ENCODE data around the gene ANKS1A. TPM values are rescaled to one million over a fixed set of nuclear protein-coding genes. Genes with fewer than 3 reads are reported as not detected.

The ANKS1A gene
- total RNA-seq, 4 donors from 2014 or later: 5.3 to 8.6 (median 7.0) TPM

DNA sequence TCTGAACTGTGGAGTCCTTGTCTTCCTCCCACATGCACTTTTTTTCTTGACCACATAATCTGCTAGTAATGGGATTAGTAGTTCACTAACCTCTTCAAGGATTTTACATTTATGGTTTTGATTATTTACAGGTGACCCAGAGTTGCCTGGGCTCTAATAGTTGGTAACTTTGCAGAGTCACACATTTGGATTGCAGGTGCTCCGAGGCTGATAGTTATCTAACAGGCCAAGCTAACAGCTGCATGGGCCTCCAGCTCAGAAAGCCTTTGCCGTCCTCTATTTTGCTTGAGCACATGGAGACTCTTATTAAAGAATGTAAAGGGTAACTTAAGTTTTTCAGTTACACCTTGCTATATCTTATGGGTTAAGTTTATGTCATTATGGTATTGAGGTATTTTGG lies 95.4 kb downstream of the ANKS1A start:
- Histone ChIP-seq H3K27me3 (no peaks in the 10 kb centered on the region), H3K4me3 (no peak overlapping the region), H3K9me3 (no peaks in the 10 kb centered on the region), H3K36me3 (peaks cover 0 to 31% of the 10 kb centered on the region in 2 donors), H3K27ac (no peak overlapping the region), H3K4me1 (peaks cover 5 to 6% of the 10 kb centered on the region in 2 donors)
- intact Hi-C loops (cut with DNase I; ENCODE audit: low total_unique reads) (no loop called here), in situ Hi-C loops (cut with MboI; ENCODE audit: low sequenced_read_pairs in 4 of 4) (loop anchor here in 2 of 4 donors (25.0 kb wide), 1 partner anchor 253 kb away; no protein-coding TSS in a partner anchor)
- TF ChIP-seq POLR2A (IDR thresholded peaks at IDR 0.05): no peak
- TF ChIP-seq, protein P1, sequence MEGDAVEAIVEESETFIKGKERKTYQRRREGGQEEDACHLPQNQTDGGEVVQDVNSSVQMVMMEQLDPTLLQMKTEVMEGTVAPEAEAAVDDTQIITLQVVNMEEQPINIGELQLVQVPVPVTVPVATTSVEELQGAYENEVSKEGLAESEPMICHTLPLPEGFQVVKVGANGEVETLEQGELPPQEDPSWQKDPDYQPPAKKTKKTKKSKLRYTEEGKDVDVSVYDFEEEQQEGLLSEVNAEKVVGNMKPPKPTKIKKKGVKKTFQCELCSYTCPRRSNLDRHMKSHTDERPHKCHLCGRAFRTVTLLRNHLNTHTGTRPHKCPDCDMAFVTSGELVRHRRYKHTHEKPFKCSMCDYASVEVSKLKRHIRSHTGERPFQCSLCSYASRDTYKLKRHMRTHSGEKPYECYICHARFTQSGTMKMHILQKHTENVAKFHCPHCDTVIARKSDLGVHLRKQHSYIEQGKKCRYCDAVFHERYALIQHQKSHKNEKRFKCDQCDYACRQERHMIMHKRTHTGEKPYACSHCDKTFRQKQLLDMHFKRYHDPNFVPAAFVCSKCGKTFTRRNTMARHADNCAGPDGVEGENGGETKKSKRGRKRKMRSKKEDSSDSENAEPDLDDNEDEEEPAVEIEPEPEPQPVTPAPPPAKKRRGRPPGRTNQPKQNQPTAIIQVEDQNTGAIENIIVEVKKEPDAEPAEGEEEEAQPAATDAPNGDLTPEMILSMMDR (IDR thresholded peaks at IDR 0.05 in 4 of 5, conservative IDR thresholded peaks at IDR 0.05 in 1 of 5): no peak
- ATAC-seq: no peak
- no peak for DNase-seq

DNA sequence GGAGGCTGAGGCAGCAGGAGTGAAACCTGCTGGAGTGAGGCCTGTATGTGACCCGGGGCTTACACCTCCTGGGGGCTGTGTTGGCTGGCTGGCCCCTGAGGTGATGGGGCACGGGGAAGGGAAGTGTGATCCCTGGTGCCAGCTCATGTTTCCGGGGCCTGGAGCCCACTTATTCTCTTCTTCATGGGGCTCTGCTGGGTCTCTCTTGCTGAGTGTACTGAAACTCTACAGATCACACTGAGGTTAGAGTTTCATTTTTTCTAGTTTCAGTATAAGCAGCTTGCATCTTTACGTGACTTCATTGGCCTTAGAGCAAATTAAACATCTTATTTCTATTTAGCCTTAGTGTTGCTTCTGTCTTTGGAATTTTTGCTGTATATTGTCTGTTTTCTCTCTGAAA lies 96.2 kb downstream of the ANKS1A start:
- no peak for DNase-seq
- no peak overlapping the region for H3K4me3 ChIP-seq
- no peaks in the 10 kb centered on the region for H3K27me3 ChIP-seq
- no peaks in the 10 kb centered on the region for H3K9me3 ChIP-seq
- in situ Hi-C loops (cut with MboI; ENCODE audit: low sequenced_read_pairs in 4 of 4): loop anchor here (5.0 to 25.0 kb wide), 3 partner anchors 147 to 252 kb away; no protein-coding TSS in a partner anchor
- peaks cover 5 to 6% of the 10 kb centered on the region in 2 donors for H3K4me1 ChIP-seq
- peaks cover 0 to 31% of the 10 kb centered on the region in 2 donors for H3K36me3 ChIP-seq
- no peak overlapping the region for H3K27ac ChIP-seq
- no peak for ATAC-seq
- intact Hi-C loops (cut with DNase I; ENCODE audit: low total_unique reads): no loop called here
- TF ChIP-seq POLR2A (IDR thresholded peaks at IDR 0.05): no peak
- TF ChIP-seq, protein P1 (IDR thresholded peaks at IDR 0.05 in 4 of 5, conservative IDR thresholded peaks at IDR 0.05 in 1 of 5): no peak

DNA sequence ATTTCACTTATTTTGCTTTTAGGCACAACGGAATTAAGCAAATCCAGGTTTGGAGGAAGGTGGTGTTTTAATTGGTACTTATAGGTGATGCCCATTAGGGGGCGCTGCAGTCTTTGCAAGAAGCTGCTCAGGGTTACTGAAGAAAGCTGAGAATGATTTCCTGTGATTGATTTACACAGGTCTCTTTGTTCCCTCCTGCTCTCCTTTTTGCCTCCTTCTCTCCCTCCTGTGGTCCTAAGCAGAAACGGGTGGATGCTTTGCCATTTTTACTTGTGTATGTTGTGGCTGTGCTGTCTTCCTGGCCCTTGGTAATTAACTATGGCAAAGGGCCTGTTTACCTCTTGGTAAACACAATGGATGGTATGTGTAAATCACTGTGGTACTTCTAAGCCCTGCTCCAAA lies 97.8 kb downstream of the ANKS1A start:
- no peak overlapping the region for H3K27ac ChIP-seq
- intact Hi-C loops (cut with DNase I; ENCODE audit: low total_unique reads) (loop anchor here (1.0 to 2.0 kb wide), 2 partner anchors 153 to 254 kb away; no protein-coding TSS in a partner anchor), in situ Hi-C loops (cut with MboI; ENCODE audit: low sequenced_read_pairs in 4 of 4) (loop anchor here (5.0 to 25.0 kb wide), 3 partner anchors 145 to 250 kb away; no protein-coding TSS in a partner anchor)
- peaks cover 0 to 31% of the 10 kb centered on the region in 2 donors for H3K36me3 ChIP-seq
- H3K4me1 ChIP-seq: peaks cover 5 to 6% of the 10 kb centered on the region in 2 donors
- no peaks in the 10 kb centered on the region for H3K27me3 ChIP-seq
- no peak overlapping the region for H3K4me3 ChIP-seq
- H3K9me3 ChIP-seq: no peaks in the 10 kb centered on the region
- DNase-seq: peak; percentile 53 to 59
- peak; percentile 76 to 89 for ATAC-seq
- no peak for TF ChIP-seq POLR2A (IDR thresholded peaks at IDR 0.05)
- TF ChIP-seq, protein P1 (IDR thresholded peaks at IDR 0.05 in 4 of 5, conservative IDR thresholded peaks at IDR 0.05 in 1 of 5): peak; percentile 79 to 90 (median 88)

DNA sequence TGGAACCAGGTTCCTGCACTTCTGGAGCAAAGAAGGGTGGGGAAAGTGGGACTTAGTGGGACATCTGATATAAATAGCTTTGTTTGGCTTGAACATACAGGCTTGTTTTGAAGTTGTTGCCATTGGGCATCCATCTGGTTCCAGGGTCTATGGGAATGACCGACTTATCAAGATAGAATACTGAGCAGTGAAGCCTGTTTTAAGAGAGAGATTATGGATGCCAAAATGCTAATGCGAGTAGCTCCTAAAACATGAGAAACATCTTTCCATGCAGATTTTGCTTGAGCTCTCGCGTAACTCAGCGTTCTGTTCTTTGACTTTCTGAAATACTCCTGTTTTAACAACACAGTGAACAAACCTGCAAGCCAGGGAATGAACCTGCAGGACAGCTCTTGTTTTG lies 98.5 kb downstream of the ANKS1A start:
- Histone ChIP-seq H3K9me3 (no peaks in the 10 kb centered on the region), H3K36me3 (peaks cover 0 to 35% of the 10 kb centered on the region in 2 donors), H3K27me3 (no peaks in the 10 kb centered on the region), H3K4me3 (no peak overlapping the region), H3K4me1 (peaks cover 5 to 6% of the 10 kb centered on the region in 2 donors), H3K27ac (no peak overlapping the region)
- no peak for ATAC-seq
- no peak for TF ChIP-seq POLR2A (IDR thresholded peaks at IDR 0.05)
- TF ChIP-seq, protein P1 (IDR thresholded peaks at IDR 0.05 in 4 of 5, conservative IDR thresholded peaks at IDR 0.05 in 1 of 5): no peak
- intact Hi-C loops (cut with DNase I; ENCODE audit: low total_unique reads): loop anchor here (2.0 kb wide), 1 partner anchor 253 kb away; no protein-coding TSS in a partner anchor
- in situ Hi-C loops (cut with MboI; ENCODE audit: low sequenced_read_pairs in 4 of 4): loop anchor here (5.0 to 25.0 kb wide), 3 partner anchors 145 to 250 kb away; no protein-coding TSS in a partner anchor
- no peak for DNase-seq
